SIG-M5 (cell line): ENCODE results near the gene DNAH2.
"Not testable (repeated sequence)": the region's sequence is repeated elsewhere in the genome, so short reads cannot be mapped to it uniquely, and the experiment has no call there.

ENCODE experiments used
- DNase-seq: peaks from one replicate; lab custom pipeline; 2025; lab: John Stamatoyannopoulos, UW

The DNAH2 gene

DNA sequence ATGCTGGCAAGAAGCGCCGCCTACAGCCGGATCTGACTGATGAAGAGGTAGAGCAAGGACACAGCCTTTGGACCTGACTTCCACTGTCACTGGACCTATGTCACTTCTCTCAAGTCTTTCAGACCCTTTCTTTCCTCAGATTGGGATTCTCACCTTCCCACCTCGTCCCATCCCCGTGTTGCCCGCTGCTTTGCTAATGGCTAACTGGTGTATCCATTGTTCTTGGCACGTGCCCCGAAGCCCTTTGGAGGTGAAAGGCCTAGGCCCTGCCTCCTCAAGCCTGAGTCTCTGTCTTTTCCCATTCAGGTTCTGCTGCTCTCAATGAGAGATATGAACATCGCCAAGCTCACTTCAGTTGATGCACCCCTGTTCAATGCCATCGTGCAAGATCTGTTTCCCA lies 63.2 kb downstream of the DNAH2 start:
- DNase-seq, result no peak

DNA sequence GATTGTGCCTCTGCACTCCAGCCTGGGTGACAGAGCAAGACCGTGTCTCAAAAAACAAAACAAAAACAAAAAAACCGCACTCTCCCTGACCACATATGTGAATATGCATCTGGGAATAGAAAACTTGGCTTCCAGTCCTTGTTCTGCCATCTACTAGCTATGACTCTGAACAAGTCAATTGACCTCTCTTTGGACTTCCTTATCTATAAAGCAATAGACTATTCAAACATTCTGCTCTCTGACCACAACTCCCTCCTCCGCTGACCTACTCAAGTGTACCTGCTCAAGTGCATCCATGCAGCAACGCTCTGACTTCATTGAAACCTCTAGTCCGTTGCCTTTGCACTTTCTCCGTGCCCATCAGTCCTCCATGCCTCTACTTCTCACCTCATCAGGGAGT lies 63.9 kb downstream of the DNAH2 start:
- DNase-seq, result no peak

DNA sequence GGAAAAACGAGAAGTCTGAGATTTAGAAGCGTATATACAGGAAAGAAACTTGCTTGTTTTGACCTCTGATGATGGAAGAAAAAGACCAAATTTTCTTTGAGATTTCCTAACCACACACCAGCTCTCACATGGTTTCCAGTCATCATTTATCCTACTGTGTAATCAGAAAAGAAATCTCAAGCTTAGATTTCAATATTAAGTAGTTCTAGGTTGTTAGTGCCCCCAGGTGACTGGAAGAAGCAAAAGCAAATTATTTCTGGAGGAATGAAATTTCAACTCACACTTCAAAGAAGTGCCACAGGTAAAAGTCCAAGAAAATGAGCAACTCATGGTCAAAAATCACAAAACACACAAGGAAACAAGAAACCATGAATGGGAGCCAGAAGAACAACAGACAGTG lies 64.7 kb downstream of the DNAH2 start:
- DNase-seq, result no peak

DNA sequence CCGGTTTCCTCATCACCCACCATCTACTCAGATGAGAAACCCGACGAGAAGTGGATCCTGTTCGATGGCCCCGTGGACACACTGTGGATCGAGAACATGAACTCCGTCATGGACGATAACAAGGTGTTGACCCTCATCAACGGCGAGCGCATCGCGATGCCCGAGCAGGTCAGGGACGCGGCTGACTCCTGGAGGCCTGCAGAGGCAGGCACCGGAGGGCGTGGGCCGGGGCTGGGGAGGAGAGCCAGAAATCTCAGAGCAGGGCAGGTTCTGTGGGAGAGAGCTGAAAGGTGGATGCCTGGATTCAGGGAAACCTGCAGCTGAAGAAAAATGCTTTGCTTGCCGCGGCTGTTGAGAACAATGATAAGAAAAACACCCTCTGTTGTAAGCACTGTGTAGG lies 69.3 kb downstream of the DNAH2 start:
- DNase-seq, result no peak

DNA sequence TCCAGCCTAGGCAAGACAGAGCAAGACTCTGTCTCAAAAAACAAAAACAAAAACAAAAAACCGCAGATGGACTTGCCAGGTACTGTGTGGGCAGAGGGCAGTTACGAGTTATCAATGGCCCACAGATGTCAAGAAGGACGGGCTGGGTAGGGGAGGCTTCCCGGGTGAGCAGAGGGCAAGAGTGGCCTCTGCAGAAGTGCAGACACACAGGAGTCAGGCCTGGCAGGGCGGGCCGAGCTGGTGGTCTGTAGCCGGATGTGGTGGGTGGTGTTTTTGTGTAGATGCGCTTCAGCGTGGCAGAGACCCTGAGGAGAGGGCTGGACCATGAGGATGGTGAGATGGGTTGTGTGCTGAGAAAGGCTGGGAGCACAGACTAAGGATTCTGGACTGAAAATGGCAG lies 71.6 kb downstream of the DNAH2 start:
- DNase-seq, result no peak

DNA sequence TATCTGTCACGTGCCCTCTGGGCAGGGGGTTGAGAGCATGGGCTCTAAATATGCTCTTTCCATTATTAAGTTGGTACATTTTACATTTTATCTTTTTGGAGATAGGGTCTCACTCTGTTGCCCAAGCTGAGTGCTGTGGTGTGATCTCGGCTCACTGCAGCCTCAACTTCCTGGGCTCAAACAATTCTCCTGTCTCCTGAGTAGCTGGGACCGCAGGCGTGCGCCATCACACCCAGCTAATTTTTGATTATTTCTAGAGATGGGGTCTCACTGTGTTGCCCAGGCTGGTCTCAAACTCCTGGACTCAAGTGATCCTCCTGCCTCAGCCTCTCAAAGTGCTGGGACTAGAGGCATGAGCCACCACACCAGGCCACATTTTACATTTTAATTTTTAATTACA lies 72.6 kb downstream of the DNAH2 start:
- no peak for DNase-seq

DNA sequence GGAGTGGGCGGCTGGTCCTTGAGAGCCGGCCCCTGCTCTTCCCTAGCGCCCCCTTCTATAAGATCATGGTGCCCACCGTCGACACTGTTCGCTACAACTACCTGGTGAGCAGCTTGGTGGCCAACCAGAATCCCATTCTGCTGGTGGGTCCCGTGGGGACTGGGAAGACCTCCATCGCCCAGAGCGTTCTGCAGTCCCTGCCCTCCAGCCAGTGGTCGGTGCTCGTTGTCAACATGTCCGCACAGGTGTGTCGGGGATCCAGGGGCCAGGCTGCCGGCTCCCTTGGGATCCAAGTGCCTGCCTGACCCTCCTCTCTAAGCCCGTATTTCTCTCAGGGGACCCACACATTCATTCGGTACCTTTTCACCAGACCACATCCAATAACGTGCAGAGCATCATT lies 75.1 kb downstream of the DNAH2 start:
- DNase-seq, result no peak

DNA sequence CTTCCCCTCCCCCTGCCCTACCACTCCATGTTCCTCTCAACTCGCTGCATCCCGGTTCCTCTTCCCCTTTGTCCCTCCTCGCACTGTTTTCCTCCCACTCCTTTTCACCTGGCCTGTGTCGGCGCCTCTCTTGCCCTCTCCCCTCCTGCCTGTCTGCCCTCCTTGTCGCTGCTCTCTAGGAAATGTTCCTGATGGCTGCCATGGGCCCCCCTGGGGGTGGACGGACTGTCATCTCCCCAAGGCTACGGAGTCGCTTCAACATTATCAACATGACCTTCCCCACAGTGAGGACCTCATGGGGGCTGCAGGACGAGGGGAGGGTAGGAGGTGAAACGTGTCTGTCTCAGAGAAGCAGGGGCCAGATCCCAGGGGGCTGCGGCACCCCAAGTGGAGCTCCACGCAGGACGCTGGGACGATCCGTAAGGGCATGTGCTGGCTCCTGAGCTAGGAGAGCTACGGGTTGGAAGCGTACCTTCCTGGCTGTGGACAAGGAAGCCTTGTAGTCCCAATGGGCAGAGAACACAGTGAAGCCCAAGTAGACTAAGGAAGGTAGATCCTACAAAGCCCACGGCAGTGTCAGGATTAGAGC lies 76.6 kb downstream of the DNAH2 start:
- DNase-seq, result no peak

DNA sequence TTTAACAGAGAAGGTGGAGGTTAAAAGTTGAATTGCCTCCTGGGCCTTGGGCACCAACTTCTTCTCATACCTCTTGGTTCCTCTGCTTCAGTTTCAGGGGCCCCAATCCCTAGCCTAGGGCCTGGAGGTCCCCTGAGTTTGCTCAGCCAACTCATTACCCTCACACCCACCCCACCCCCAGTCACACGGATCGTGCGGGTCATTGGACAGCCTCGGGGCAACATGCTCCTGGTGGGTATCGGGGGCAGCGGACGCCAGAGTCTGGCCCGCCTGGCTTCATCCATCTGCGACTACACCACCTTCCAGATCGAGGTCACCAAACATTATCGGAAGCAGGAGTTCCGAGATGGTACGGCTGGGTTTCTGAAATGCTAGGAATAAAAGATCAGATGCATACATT lies 80.4 kb downstream of the DNAH2 start:
- no peak for DNase-seq

DNA sequence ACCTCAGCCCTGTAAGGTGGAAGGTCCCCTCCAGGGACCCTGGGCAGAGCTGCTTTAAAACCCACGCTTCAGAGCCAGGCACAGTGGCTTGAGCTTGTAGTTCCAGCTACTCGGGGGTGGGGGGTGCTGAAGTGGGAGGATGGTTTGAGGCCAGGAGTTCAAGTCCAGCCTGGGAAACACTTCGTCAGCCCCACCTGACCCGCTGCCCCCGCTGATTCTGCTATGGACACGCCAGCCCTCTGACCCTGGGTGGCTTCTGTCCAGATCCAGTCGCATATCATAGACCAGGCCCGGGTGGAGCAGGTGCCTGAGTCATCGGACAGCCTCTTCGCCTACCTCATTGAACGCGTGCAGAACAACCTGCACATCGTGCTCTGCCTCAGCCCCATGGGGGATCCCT lies 81.3 kb downstream of the DNAH2 start:
- DNase-seq, result no peak

DNA sequence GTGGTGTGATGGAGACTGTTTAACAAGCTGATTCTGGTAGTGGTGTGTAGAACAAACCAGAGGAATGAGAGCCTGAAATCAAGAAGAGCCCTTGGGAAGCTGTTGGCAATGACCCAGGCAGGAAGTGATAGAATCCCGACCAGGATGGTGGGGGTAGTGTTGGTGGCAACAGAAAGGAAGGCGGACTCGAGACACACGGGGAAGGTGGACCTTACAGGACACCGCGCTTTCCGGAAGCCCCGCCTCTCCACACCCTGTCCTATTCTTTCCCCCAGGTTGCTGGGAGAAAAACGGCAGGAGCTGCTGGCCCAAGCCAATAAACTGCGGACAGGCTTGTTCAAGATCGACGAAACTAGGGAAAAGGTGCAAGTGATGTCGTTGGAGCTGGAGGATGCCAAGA lies 86.4 kb downstream of the DNAH2 start:
- no peak for DNase-seq

DNA sequence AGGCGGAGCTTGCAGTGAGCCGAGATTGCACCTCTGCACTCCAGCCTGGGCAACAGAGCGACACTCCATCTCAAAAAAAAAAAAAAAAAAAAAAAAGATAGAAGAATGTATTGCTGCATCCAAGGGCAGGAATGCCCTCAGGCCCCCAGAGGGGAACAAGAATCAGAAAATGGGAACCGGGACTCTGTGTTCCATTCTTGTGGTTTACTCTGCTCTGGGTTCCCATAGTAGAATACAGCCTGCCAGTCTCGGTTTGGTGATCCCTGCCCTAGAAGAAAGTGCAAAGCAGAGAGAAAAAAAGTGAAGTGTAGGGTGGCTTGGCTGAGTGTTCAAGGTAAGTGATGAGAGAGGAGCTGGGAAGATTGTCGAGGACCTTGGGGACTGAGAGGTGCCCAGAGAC lies 89.0 kb downstream of the DNAH2 start:
- DNase-seq, result no peak

DNA sequence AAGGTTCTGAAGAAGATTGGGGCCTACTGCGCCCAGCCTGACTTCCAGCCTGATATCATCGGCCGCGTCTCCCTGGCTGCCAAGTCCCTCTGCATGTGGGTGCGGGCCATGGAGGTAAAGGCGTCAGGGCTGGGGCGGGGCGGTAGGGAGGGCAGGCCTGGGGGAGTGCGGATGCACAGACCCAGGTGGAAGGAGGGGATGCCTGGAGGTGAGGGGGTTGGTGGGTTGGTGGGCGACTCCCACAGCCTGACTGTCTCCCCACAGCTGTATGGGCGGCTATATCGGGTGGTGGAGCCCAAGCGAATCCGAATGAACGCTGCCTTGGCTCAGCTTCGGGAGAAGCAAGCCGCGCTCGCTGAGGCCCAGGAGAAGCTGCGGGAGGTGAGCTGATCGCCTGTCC lies 89.7 kb downstream of the DNAH2 start:
- no peak for DNase-seq

DNA sequence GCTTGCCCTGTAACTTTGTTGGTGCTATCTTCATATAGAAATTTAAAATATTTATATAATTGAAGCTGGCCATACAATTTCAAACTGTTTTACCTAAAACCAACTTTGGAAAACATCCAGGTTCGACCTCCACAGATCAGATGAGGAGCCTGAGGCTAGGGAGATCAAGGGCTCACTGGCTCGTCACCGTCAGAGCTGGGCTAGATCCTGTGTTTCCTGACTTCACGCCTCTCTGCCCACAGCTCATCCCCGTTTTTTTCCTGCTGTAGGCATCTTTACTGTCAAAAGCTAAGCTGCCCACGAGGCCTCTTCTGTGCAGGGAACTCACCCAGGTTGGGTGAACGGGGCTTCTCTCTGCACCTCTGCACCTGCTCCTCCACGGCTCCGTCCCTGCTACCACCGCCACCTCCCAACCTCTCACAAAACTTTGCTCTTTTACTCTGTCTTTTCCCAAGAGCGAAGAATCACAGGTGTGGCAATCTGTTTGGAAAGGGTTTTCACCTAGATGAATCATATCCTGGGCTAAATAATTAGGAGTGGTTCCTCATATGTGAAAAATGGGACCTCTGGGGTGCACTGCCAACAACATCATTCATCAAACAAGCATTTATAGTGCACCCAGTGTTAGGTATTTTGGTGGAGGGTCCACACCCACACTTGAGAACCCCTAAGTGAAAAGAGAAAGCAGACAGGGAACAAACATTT lies 91.7 kb downstream of the DNAH2 start:
- DNase-seq, result no peak

DNA sequence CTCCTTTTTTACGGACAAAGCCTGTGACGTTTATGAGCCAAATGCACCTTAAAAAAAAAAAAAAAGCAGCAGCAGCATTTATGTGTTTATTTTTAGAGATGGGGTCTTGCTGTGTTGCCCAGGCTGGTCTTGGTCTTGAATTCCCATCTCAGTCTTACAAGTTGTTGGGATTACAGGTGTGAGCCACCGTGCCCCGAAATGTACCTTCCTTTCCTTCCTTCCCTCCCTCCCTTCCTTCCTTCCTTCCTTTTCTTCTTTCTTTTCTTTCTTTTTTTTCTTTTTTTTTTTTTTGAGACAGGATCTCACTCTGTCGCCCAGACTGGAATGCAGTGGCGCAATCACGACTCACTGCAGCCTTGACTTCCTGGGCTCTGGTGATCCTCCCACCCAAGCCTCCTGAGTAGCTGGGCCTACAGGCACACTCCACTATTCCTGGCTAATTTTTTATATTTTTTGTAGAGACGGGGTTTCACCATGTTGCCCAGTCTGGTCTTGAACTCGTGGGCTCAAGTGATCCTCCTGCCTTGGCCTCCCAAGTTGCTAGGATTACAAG lies 92.3 kb downstream of the DNAH2 start:
- DNase-seq, result not testable (repeated sequence)

DNA sequence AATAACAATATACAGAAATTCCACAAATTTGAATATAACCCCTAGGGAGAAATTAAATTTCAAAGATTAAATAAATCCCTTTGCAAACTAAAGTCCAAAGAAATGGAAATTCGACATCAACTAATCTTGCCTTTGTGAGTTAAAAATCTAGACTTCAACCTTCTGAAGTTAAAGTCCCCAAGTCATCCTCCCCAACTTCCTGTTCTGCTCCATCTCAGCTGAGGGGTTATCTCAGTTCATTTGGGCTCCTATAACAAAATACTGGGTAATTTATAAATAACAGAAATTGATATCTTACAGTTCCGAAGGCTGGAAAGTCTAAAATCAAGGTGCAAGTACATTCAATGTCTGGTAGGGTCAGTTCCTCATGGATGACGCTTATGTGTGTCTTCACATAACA lies 93.7 kb downstream of the DNAH2 start:
- DNase-seq, result no peak

DNA sequence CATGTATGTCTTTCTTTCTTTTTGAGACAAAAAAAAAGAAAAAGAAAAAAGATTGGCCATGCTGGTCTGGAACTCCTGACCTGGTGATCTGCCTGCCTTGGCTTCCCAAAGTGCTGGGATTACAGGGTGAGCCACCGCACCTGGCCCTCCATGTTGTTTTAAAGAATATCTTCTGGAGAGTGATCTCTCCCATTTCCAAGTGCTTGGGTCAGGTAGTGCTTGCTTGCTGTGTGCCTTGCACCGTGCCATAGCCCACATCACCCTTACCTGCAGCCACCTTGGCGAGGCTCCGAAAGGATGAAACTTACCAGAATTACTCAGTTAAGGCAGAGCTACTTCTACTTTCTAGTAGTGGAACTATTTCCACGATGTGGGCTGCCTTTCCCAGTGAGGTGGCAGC lies 97.4 kb downstream of the DNAH2 start:
- DNase-seq, result no peak

DNA sequence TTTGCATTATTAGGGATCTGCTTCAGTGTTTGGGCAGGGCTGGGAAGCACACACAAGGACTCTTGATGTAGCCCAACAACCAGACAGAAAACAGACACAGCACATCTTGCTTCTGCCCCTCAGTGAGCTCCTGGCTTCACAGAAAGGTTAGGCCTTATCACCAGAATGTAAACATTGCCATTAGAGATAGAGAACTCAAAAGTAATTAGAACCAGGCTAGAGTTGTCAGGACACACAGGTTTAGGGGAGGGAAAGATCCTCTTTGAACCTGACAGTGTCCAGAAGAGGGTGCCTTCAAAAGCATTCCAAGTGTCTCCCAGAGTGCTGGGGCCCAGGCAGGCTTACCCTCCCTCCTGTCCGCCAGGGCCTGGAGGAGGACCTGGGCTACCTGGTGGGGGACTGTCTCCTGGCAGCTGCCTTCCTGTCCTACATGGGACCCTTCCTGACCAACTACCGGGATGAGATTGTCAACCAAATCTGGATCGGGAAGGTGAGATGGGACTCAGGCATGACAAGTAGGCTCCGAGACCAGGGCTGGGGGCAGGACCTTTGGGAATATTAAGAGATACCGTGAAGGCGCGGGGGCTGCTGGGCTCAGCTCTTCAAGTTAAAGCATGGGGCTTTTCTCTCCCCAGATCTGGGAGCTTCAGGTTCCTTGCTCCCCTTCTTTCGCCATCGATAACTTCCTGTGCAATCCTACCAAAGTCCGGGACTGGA lies 99.5 kb downstream of the DNAH2 start:
- no peak for DNase-seq

DNA sequence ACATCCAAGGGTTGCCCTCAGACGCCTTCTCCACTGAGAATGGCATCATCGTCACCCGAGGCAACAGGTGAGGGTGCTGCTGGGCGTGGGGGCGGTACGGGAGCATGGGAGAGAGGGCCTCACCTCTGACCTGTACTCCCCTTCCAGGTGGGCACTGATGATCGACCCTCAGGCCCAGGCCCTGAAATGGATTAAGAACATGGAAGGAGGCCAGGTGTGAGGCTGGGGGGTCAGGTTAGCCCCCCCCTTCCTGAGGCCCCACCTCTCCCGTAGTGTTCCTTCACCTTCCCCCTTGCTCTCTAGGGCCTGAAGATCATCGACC lies 100.1 kb downstream of the DNAH2 start:
- DNase-seq, result no peak

DNA sequence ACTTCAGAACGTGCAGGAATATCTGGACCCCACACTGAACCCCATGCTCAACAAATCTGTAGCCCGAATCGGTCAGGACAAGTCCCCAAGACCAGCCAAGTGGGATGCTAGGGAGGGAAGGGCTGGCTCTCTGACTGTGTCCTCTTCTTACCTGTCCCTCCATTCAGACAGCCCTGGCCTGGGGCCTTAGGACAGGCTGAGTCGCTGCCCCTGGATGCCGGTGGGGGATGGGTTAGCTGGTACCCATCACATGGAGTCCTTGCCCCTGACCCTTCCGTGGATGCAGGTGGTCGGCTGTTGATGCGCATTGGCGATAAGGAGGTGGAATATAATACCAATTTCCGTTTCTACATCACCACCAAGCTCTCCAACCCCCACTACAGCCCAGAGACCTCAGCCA lies 100.5 kb downstream of the DNAH2 start:
- DNase-seq, result no peak

DNA sequence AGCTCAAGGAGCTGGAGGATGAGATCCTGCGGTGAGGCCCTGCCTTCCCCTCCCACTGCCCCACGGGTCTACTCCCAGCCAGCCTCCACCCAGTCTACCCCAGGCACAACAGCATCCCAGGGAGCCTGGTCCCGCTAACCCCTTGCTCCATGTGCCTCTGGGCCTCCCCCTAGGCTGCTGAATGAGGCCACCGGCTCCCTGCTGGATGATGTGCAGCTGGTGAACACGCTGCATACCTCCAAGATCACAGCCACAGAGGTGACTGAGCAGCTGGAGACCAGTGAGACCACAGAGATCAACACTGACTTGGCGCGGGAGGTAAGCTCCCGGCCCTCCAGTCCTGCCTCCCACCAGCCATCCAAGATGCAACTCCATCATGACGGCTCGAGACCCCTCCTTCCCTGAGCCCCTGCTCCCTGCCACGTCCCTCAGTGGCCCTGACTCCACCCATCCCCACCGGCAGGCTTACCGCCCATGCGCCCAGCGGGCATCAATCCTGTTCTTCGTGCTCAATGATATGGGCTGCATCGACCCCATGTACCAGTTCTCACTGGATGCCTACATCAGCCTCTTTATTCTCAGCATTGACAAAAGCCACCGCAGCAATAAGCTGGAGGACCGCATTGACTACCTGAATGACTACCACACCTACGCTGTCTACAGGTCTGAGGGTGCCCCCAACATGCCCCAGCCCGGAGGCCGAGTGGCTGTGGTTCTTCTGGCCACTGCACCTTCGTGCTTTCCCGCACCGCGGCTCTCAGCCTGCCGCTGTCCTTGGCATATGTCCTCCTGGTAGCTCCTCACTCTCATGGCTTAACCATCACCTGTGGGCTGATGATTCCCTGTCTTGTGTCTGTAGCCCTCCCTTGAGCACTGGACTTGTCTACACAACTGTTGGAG lies 101.5 kb downstream of the DNAH2 start:
- no peak for DNase-seq

DNA sequence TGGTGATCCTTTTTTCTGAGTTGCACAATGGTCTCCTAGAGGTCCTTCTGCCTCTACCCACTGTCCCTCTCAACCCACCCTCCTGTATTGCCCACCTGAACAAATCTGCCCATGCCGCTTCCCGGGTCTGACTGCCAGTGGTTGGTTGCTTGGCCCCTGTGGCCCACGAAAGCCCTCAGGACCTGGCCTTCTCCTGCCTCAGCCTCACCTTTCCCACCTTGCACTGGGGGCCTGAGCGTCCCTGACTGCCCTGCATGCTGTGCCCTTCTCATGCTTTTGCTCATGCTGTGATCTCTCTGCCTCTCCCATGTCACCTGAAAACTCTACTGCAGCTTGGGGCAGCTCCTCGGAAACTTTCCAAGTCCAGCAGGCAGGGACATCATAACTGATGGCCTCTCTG lies 102.7 kb downstream of the DNAH2 start:
- no peak for DNase-seq
